Suppressor macrophage treated with lipopolysaccharide for 4 hours (primary cell): Measurements from ENCODE around the gene ANKAR.
"Not testable (repeated sequence)": the region's sequence is repeated elsewhere in the genome, so short reads cannot be mapped to it uniquely, and the experiment has no call there.

Experiments used
- DNase-seq: peaks from one replicate; pipeline ENCODE4 v3.0.0-alpha.2; 2020

The ANKAR gene, protein sequence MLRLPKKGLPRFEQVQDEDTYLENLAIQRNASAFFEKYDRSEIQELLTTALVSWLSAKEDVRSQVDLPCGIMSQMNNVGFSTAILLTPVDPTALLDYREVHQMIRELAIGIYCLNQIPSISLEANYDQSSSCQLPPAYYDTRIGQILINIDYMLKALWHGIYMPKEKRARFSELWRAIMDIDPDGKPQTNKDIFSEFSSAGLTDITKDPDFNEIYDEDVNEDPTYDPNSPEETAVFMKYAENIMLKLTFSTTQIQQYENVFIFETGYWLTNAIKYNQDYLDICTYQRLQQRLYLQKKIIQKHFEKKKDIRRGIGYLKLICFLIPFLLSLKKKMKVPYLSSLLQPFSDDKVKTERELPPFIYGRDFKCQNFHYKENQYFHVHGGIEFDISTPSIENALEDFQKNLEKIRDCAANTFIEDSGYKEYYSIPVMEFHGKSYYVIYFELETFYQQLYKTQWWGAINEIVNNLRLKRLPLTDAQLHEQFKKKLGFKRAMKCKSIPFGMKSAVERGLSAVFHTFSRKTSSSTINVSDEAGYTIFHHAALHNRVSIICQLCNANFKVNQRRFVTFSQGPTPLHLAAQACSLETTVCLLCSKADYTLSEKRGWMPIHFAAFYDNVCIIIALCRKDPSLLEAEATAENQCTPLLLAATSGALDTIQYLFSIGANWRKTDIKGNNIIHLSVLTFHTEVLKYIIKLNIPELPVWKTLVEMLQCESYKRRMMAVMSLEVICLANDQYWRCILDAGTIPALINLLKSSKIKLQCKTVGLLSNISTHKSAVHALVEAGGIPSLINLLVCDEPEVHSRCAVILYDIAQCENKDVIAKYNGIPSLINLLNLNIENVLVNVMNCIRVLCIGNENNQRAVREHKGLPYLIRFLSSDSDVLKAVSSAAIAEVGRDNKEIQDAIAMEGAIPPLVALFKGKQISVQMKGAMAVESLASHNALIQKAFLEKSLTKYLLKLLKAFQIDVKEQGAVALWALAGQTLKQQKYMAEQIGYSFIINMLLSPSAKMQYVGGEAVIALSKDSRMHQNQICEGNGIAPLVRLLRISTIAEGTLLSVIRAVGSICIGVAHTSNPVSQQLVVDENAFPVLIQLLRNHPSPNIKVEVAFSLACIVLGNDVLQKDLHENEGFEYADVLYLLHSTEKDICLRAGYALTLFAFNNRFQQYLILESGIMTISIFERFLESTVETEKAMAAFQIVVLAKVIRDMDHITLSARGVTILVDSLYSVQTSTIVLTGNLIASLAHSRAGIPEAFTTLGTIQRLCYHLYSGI (N-terminal part only)

DNA sequence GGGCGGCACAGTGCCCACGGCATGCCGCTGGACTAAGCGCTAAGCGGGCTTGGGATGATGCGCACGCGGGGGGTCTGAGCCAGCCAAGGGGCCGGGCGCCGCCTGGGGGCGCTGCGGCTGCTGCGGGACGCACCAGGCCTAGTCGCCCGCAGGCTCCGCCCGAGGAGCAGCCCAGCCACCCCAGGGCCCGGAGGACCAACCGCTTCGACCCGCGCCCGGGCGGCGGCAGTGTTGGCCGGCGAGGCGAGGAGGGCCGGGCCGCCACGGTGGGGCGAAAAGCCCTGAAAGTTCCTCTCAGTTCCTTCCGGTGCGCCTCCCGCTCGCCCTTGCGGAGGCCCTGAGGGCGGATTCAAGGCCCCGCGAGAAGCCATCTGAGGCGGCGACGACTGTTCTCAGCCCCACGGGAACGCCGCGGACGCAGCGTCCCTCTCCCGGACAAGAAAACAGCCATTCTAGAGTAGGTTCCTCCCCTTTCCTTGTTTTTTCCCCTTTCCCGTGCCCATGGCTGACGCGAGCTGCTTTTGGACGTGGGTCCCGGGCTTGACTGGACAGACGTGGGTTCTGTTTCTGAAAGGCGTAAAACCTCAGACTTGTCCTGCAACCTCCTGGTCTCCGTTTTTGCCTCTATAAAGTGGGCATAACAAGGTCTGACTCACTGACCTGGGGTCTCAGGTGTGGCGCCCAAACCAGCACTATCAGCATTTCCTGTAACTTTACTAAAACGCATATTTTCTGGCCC lies at the start of gene ANKAR:
Gene ANKAR, plus strand, starts transcription at position 297 of the 739 bp plus-strand sequence. CDS start 1,821 bp downstream, outside the sequence.
- DNase-seq, result peak; percentile 96

DNA sequence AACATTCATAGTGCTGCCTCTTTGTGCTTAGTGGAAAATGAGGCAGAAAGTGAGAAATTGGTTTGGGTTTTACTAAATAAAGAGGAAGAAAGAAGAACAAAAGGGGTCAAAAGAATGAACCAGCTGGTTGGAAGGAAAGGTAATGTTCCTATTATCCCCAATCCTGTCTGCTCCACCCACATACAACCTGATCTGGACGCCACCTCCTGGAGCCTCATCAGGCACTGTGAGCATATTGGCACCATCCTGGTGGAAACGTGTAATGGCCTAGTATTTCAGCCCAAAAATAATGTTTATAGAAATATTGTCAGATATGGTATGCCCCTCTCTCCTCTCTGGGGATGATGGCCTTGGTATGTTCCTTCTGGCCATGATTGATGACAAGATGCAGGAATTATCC lies 48.8 kb upstream of the ANKAR start:
- no peak for DNase-seq

DNA sequence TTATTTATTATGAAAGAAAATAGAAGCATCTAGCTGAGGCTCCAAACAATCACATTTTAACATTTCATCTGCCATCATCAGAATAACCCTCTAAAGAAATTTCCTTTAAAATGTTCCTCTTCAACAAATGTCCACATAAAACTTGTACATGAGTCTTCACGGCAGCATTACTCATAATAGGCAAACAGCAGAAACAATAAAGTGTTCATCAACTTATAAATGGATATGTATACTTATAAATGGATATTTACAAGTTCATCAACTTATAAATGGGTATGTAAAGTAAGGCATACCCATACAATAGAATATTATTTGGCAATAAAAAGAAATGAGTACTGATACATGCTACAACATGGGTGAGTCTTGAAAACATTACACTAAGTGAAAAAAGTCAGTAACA lies 46.7 kb upstream of the ANKAR start:
- DNase-seq, result no peak

DNA sequence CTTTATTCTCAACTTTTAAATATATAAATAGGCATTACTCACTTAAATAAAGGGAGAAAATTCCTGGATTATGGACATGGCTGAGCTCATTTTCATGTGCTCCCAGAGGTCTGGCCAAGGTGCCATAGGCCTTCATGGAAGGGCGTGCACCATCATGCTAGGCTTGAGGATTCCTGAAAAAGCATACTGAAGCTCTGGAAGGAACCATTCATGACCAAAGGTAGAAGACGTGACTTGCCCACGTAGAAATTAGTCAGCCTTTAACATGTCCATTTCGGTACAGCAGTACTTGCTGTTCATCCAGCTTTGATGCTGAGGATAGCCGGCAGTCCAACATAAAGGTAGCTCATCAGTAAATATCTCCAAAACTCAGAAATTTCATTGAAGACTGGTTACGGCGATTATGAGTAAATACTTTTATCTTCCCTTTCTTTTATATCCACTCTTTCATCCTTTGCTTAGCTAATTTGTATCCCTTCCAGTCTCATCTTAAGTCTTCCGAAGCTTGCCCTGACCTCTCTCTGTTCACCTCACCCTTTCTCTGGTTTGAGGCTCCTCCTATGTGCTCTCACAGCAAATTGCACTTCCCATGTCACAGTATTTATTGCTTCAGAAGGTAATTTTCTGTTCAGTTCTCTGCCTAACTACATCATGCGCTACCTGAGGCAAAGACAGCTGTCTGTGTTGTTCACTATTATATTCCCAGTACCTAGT lies 45.5 kb upstream of the ANKAR start:
- no peak for DNase-seq

DNA sequence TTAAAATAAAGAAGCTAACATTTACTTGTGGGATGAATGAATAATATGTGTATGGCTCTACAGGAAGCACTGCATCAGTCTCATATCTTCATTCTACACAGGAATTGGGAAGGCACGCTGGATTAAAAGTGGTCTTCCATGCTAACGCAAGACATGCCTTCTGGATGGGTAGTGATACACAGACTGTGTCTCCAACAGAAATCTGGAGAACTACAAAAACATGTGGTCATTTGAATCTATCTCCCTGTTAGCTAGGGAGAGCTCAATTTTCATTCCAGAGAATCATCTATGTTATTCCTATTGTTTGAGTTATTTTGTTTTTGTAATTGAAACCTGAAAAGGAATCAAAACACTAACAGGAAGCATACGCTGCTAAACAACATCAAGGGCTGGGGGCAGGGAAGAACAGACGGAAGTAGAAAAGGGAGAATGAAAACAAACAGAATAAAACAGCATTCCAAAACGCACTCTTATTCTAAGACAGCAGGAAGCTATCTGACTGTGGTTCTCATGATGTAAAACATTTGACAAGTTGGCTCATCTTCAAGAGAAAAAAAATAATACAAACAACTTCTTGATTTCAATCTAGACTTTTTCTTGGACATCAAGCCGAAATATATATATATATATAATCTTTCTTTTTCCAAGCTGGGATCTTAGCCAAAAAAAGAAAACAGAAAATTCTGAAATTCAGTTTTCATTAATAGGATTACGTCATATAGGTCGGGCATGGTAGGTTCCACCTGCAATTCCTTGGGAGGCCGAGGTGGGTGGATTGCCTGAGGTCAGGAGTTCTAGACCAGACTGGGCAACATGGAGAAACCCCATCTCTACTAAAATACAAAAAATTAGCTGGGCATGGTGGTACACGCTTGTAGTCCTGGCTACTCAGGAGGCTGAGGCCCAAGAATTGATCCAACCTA lies 44.7 kb upstream of the ANKAR start:
- no peak for DNase-seq

DNA sequence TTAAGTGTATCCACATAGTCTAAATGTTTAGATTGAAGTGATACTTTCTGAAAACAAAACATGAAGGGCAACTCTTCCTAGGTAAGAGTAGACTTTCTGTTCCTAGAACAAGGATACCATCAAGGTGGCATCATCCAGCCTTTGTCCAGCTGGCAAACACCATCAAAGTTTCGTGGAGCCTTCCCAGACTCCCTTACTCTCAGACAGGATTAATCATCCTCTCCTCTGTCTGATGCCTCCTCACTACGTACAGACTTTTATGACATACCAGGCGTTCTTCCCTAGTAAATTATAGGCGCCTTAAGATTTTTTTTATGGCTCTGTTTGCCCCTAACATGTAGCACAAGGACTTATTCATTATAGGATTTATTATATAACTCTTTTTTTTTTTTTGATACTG lies 42.6 kb upstream of the ANKAR start:
- no peak for DNase-seq

DNA sequence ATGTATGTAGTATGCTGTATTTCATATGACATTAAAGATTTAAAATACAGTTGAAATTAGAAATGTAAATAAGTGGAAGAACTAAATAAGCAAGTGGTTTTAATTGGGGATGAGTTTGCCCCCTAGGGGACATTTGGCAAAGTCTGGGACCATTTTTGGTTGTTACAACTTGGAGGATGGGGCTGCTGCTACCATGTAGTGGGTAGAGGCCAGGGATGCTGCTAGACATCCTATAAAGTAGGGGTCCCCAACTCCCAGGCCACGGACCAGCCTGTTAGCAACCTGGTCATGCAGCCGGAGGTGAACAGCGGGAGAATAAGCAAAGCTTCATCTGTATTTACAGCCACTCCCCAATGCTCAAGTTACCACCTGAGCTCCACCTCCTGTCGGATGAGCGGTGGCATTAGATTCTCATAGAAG lies 41.1 kb upstream of the ANKAR start:
- peak; percentile 27 for DNase-seq

DNA sequence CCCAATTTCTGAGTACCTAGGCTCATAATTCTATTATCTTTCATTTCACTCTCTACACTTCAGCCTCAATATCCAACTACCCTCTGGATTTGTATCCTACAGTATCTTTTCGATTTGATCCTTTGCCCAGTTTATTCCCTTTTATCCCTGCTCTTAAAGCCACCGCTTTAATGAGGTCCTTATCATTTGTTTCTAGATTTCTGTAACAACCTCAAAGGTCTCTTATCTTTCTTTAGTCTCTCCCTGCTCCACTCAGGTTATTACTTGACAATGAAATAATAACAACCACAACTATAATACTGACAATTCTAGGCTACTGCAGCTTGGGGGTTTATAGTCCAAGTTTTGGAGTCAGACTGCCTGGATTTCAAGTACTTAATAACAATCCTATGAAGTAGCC lies 39.1 kb upstream of the ANKAR start:
- no peak for DNase-seq

DNA sequence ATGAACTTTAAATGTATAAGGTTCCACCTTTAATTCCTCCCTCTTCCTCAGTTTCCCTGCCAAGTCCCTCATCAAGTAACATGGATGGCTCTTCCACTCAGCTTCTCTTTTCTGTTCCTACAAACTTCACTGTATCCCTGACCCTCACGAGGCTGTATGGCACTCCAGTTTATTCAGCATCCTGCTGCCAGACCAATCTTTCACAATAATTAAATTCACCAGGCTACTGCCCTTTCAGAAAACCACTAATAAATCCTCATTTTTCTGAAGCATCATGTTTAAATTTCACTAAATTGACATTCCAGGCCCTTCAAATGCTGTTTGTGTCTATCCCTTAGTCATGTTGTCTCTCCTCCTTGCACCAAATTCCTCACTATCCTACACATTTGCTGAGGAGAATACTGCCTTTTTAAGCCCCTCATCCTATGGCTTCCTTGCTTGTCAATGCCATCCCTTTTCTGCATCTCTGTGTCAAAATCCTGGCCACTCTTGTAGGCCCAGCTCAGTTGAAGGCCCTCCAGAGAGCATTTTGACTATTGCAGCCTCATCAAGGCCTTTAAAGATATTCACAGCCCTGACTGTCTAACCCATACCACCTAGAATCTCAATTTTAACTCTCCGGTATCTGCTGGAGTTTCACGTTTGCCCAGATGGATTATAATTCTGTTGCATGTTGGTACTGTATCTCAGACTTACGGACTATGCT lies 36.0 kb upstream of the ANKAR start:
- no peak for DNase-seq

DNA sequence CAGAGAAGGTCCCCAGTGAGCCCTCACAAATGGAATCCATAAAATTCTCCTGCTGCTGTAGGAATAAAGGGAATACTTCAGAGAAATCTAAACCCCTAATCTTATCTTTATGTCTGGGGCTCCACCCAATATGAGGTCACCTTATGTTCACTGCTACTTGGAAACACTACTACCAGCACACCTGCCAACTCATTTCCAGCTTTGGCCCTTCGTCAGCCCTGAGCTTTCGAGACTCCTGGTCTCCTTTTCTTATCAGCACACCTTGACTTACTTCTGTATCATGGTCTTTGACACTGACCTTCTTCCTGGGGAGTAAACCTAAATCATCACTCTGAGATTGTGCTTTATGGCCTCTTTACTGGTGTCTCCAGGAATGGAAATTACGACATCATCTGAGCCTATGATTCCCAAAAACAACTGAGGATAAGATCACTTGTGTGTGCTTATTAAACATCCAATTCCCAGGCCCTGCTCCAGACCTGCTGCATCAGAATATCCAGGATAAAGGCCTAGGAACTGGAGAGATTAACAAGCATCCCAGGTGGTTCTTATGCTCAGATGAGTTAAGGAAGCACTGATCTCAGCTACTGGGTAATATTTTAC lies 35.4 kb upstream of the ANKAR start:
- no peak for DNase-seq

DNA sequence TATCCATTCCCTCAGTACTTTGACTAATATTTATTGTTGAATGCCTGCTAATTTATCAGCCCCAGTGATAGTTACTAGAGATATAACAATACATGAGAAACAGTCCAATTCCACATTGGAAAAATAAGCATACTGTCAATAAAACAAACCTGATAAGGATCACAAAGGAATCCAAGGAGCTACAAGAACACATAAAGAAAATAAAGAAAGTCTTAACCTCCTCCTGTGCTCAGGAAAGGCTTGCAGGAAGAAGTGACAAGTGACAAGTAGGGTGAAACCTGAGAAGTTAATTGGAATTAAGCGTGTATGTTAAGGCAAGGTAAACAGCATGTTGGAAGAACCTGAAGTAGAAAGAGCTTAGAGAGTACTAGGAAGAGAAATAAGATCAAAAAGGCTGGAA lies 33.5 kb upstream of the ANKAR start:
- DNase-seq, result no peak

DNA sequence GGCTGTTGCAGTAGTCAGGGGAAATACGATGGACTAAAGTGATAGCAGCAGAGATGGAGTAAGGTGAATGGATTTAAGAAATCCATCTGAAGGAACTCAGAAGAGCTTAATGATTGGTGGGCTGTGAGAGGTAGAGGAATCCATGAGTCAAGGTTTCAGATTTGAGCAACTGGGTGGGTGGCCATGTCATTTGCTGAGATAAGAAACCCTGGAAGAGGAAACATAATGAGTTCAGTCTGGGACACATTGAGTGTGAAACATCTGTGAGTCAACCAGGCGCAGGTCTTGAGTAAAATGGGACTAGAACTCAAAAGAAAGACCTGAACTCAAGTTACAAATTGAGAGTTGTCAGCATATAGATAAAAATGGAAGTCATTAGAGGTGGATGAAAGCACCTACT lies 32.9 kb upstream of the ANKAR start:
- peak; percentile 60 for DNase-seq

DNA sequence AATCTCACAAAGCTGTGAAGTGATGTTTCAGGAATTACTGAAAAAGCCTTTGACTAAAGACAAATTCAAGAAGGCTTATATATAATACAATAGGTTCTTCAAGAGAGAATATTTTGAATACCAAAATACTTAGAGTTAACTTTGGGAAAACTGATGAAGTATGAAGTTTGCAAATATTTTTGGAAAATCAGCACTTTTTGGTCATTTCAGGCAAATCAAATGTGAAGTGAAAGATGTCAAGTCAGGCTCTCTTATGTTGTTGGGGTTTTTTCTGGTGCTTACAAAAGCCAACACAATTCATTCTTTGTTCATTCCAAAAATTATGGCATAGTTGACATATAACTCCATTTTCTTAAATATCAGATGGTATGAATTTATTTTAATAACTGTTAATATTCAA lies 27.9 kb upstream of the ANKAR start:
- DNase-seq, result no peak

DNA sequence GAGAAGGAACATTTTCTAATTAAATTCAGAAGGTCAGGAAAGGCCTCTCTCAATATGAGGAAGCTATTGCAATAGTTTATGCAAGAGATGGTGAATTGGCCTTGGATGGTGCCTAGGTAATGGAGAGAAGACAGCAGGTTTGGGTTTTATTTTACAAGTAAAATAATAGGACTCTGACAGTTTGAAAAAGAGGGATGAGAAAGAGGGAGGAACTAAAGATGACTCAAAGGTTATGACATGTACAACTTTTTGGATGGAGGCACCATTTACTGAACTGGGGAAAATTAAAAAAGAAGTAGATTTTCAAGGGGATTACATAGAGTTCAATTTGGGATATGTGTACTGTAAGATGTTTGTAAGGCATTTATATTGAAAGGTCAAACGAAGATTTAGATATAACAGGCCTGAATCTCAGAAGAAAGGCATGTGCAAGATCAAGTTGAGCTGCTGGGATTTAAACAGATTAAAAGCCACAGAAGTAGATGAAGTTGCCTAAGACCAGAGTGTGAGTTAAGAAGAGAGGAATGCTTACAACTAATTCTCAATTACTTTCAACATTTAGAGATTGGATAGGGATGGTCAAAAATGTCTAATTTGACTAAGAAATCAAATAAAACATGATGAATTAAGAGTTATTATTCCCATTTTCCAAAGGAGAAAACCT lies 25.5 kb upstream of the ANKAR start:
- no peak for DNase-seq

DNA sequence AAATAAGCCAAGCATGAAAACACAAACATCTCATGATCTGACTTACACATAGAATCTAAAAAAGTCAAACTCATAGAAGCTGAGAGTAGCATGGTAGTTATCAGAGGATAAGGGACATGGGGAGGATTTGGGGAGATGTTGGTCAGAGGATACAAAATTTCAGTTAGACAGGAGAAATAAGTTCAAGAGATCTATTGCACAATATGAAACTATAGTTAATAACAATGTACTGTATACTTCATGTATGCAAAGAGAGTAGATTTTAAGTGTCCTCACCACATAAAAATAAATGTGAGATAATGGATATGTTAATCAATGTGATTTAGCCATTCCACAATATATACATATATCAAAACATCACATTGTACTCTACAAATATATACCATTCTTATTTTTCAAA lies 23.2 kb upstream of the ANKAR start:
- DNase-seq, result no peak

DNA sequence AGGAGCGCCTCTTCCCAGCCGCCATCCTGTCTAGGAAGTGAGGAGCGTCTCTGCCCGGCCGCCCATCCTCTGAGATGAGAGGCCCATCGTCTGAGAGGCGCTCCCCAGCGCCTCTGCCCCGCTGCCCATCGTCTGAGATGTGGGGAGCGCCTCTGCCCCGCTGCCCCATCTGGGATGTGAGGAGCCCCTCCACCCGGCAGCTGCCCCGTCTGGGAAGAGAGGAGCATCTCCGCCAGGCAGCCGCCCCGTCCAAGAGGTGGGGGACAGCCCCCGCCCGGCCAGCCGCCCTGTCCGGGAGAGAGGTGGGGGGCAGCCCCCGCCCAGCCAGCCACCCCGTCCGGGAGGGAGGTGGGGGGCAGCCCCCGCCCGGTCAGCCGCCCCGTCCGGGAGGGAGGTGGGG lies 21.0 kb upstream of the ANKAR start:
- DNase-seq, result not testable (repeated sequence)

DNA sequence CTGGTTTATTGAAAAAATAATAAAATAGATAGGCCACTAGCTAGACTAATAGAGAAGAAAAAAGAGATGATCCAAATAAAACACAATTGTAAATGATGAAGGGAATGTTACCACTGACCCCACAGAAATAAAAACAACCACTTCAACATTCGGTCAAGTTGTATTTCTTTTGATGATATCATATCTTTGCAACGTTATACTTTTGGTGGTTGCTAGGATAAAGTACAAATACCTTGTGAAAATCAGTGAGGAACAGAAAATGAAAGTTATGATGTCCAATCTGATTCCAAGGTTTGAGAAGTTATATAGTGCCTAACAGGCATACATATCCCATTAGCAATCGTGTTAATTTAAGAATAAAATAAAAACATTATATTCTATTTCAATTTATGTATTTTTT lies 19.8 kb upstream of the ANKAR start:
- DNase-seq, result no peak

DNA sequence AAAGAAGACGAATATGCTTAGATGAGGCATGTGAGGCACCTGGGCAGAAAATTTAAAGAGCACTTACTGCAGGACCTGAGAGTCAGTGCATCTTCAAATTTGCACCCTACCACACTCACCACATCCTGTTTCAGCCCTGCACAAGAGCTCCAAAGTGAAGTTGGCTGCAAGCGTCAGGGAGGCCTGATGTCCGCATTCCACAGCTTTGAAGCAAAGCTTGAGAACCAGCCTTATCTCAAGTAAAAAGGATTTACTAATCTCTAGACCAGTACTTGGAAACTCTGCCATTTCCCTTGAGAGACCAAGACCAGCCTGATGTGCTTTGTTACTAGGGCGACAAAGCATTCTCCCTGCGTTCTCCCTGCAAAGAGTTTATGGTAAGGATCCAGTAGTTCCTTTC lies 16.6 kb upstream of the ANKAR start:
- no peak for DNase-seq
